Panc1 (cell line): ENCODE measurements around the gene CDHR5. TPM values are rescaled to one million over a fixed set of nuclear protein-coding genes. Genes with fewer than 3 reads are reported as not detected.

Source experiments
- ATAC-seq: fragments of 200-7000 bp; cut with Tn5 transposase; 2 replicates; pipeline ENCODE4 v1.9.1; 2020; ENCODE audit warnings: mild to moderate bottlenecking, moderate library complexity
- BruUV-seq: library from RNA; stranded (reverse); fragments of 400-500 nt; replicated peaks from 2 replicates; lab custom pipeline; 2021; lab: Mats Ljungman, UMichigan
- CTCF ChIA-PET: fragments of 300-600 bp; sonication (Branson Sonifier 250); formaldehyde crosslinking; loops from one replicate; lab custom pipeline; 2022; ENCODE audit warnings: antibody characterized with exemption; lab: Charles Lee
- POLR2A ChIA-PET: fragments of 300-600 bp; sonication (Branson Sonifier 250); formaldehyde crosslinking; loops from one replicate; lab custom pipeline; 2022; ENCODE audit warnings: antibody characterized with exemption; lab: Charles Lee
- DNase-seq: peaks from one replicate; pipeline ENCODE4 v3.0.0-alpha.2; 2010; ENCODE audit warnings: low read depth, low spot score
- H3K27ac ChIP-seq: 2 replicates; pipeline ENCODE4 v1.5.1; 2011; ENCODE audit warnings: mild to moderate bottlenecking, low read length, inconsistent platforms
- H3K27me3 ChIP-seq: fragments of 200-500 bp; sonication (Bioruptor generic); 2 replicates; pipeline ENCODE4 v1.6.0; 2014; ENCODE audit warnings: low read length, inconsistent platforms; ENCODE audit not compliant: control insufficient read depth, insufficient read depth
- H3K36me3 ChIP-seq: fragments of 200-500 bp; sonication (Bioruptor generic); 2 replicates; pipeline ENCODE4 v1.5.1; 2014; ENCODE audit warnings: inconsistent platforms, mild to moderate bottlenecking, low read length, moderate library complexity; ENCODE audit not compliant: control insufficient read depth, insufficient read depth
- H3K4me1 ChIP-seq: 2 replicates; pipeline ENCODE4 v1.5.1; 2011; ENCODE audit warnings: inconsistent platforms, mild to moderate bottlenecking, low read length, moderate library complexity; ENCODE audit not compliant: control insufficient read depth, insufficient read depth
- H3K4me3 ChIP-seq, 2 experiments: 2 replicates each; pipeline ENCODE4 v1.5.1; 2011 to 2012; ENCODE audit warnings: low read depth in 2 of 2, low read length in 2 of 2, mild to moderate bottlenecking in 2 of 2, inconsistent platforms in 1 of 2, moderate library complexity in 1 of 2
- H3K9me3 ChIP-seq: fragments of 200-500 bp; sonication (Bioruptor generic); 2 replicates; pipeline ENCODE4 v1.5.1; 2014; ENCODE audit warnings: low read depth, mild to moderate bottlenecking, inconsistent platforms, low read length, moderate library complexity; ENCODE audit not compliant: control insufficient read depth, insufficient read depth
- POLR2AphosphoS5 ChIP-seq: IDR thresholded peaks from 2 replicates; pipeline ENCODE4 v1.6.1; 2012; ENCODE audit warnings: mild to moderate bottlenecking, low read depth, low read length, moderate library complexity
- SIN3A ChIP-seq: IDR thresholded peaks from 2 replicates; pipeline ENCODE4 v1.6.1; 2012; ENCODE audit warnings: low read depth, mild to moderate bottlenecking, low read length, moderate library complexity, borderline replicate concordance; ENCODE audit not compliant: insufficient read depth
- TCF7L2 ChIP-seq: IDR thresholded peaks from 2 replicates; pipeline ENCODE4 v1.6.1; 2011; ENCODE audit warnings: mild to moderate bottlenecking, low read depth, low read length, inconsistent platforms
- in situ Hi-C: cut with HindIII; loops from 2 replicates; pipeline ENCODE4 v1.10.0; 2016; ENCODE audit warnings: low sequenced_read_pairs, low pct_unique_long_range_greater_than_20kb
- intact Hi-C: fragments of 100-400 bp; cut with micrococcal nuclease; formaldehyde crosslinking; loops from one replicate; pipeline ENCODE4 v1.10.0; 2022; ENCODE audit not compliant: unreplicated experiment
- total RNA-seq: library from RNA; stranded (reverse); gene quantifications from one replicate; pipeline ENCODE4 v1.2.1, GENCODE V29; 2021; ENCODE audit not compliant: unreplicated experiment
- TF ChIP-seq, protein P1 (sequence below), 2 experiments: IDR thresholded peaks; 2 replicates each; pipeline ENCODE4 v1.6.1; 2011 to 2012; ENCODE audit warnings: low read depth in 2 of 2, control low read depth in 1 of 2, low read length in 1 of 2, mild to moderate bottlenecking in 1 of 2, moderate library complexity in 1 of 2; ENCODE audit not compliant: insufficient read depth in 1 of 2
- TF ChIP-seq, protein P2 (sequence below): fragments of 450-650 bp; IDR thresholded peaks from 2 replicates; pipeline ENCODE4 v1.5.1; 2017; ENCODE audit warnings: mild to moderate bottlenecking

Gene CDHR5
- total RNA-seq, 1 experiment from 2014 or later = not detected

DNA sequence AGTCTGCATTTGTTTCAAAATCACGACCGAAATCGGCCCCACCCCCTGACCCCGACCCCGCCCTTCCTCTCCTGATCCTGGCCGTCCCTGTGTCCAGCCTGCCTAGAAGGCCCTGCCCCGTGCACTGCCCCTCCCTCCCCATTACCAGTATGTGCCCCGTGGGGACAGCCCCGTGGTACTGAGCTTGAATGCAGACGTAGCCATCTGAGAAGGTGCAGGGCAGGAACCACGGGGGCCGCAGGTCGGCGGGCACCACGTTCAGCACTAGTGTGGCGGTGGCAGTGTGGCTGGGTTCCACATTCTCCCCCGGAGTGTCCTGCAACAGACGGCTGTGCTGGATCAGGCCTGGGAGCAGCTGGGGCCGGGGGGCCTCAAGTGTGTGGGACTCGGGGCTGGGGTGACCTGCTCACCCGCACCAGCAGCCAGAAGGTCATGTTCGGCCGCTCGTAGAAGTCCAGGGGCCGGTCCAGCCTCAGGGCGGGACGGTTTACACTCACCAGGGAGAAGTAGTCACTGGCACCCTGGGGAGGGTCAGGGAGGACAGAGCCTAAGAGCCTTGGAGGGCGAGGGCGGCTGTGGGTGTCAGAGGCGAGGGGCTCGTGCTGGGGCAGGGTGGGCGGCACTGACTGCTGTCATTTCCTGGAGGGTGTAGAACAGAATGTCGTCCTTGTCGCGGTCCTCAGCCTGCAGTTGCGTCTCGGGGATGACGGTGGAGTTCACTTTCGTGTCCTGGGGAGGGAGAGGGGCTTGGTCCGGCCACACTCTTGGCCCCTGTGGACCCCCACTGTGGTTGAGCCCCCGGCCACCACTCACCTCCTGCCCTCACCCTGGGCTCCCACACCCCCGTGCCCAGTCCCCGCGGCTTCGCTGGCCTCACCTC lies 3.6 kb downstream of the CDHR5 start:
- Histone ChIP-seq H3K27ac (no peak overlapping the region), H3K27me3 (no peaks in the 10 kb centered on the region), H3K36me3 (no peaks in the 10 kb centered on the region), H3K4me3 (no peak overlapping the region), H3K9me3 (no peaks in the 10 kb centered on the region), H3K4me1 (peaks cover 18% of the 10 kb centered on the region)
- TF ChIP-seq, protein P1, sequence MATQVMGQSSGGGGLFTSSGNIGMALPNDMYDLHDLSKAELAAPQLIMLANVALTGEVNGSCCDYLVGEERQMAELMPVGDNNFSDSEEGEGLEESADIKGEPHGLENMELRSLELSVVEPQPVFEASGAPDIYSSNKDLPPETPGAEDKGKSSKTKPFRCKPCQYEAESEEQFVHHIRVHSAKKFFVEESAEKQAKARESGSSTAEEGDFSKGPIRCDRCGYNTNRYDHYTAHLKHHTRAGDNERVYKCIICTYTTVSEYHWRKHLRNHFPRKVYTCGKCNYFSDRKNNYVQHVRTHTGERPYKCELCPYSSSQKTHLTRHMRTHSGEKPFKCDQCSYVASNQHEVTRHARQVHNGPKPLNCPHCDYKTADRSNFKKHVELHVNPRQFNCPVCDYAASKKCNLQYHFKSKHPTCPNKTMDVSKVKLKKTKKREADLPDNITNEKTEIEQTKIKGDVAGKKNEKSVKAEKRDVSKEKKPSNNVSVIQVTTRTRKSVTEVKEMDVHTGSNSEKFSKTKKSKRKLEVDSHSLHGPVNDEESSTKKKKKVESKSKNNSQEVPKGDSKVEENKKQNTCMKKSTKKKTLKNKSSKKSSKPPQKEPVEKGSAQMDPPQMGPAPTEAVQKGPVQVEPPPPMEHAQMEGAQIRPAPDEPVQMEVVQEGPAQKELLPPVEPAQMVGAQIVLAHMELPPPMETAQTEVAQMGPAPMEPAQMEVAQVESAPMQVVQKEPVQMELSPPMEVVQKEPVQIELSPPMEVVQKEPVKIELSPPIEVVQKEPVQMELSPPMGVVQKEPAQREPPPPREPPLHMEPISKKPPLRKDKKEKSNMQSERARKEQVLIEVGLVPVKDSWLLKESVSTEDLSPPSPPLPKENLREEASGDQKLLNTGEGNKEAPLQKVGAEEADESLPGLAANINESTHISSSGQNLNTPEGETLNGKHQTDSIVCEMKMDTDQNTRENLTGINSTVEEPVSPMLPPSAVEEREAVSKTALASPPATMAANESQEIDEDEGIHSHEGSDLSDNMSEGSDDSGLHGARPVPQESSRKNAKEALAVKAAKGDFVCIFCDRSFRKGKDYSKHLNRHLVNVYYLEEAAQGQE (IDR thresholded peaks at IDR 0.05; ENCODE audit: insufficient read depth in 1 of 2, low read depth in 2 of 2, low read length in 1 of 2) = no peak
- TF ChIP-seq TCF7L2 (no peak), SIN3A (no peak), POLR2AphosphoS5 (no peak)
- TF ChIP-seq, protein P2, sequence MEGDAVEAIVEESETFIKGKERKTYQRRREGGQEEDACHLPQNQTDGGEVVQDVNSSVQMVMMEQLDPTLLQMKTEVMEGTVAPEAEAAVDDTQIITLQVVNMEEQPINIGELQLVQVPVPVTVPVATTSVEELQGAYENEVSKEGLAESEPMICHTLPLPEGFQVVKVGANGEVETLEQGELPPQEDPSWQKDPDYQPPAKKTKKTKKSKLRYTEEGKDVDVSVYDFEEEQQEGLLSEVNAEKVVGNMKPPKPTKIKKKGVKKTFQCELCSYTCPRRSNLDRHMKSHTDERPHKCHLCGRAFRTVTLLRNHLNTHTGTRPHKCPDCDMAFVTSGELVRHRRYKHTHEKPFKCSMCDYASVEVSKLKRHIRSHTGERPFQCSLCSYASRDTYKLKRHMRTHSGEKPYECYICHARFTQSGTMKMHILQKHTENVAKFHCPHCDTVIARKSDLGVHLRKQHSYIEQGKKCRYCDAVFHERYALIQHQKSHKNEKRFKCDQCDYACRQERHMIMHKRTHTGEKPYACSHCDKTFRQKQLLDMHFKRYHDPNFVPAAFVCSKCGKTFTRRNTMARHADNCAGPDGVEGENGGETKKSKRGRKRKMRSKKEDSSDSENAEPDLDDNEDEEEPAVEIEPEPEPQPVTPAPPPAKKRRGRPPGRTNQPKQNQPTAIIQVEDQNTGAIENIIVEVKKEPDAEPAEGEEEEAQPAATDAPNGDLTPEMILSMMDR = no peak
- no TSS peak for BruUV-seq
- POLR2A ChIA-PET = no interaction called here
- in situ Hi-C loops = no loop called here
- DNase-seq (no peak), ATAC-seq (peak; percentile 18)
- intact Hi-C loops = no loop called here
- CTCF ChIA-PET = no interaction called here

DNA sequence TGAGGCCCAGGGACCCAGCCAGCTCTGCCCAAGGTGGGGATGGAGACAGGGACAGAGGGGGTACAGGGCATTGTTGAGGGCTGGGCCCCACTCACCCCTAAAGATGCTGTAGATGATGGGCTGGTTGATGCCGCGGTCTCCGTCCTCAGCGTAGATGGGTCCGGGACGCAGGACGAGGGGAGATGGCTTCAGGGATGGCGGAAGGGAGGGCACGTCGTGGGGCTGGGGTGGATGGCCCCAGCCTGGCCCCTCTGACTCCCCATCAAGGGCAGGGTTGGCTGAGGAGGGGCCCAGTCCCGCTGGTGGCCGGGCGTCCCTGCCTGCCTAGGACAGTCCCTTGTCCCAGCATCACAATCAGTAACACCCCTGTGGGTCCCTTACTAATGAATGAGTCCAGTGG lies 4.6 kb downstream of the CDHR5 start:
- no peak for DNase-seq
- no peak overlapping the region for H3K4me3 ChIP-seq
- peaks cover 20% of the 10 kb centered on the region for H3K4me1 ChIP-seq
- H3K27ac ChIP-seq = no peak overlapping the region
- H3K9me3 ChIP-seq = no peaks in the 10 kb centered on the region
- no peaks in the 10 kb centered on the region for H3K27me3 ChIP-seq
- in situ Hi-C loops (no loop called here), intact Hi-C loops (no loop called here)
- ChIA-PET CTCF (no interaction called here), POLR2A (no interaction called here)
- TF ChIP-seq, protein P1 (IDR thresholded peaks at IDR 0.05; ENCODE audit: insufficient read depth in 1 of 2, low read depth in 2 of 2, low read length in 1 of 2) = no peak
- TF ChIP-seq POLR2AphosphoS5 (no peak), SIN3A (no peak), TCF7L2 (no peak)
- TF ChIP-seq, protein P2 = no peak
- no peak for ATAC-seq
- no TSS peak for BruUV-seq
- no peaks in the 10 kb centered on the region; the same call in 1 of the 2 replicates for H3K36me3 ChIP-seq
